Calu3 (cell line): ENCODE measurements around the gene CRIM1. TPM values are rescaled to one million over a fixed set of nuclear protein-coding genes. Genes with fewer than 3 reads are reported as not detected.

Source experiments
- BruUV-seq: library from RNA; stranded (reverse); fragments of 400-500 nt; replicated peaks from 2 replicates; lab custom pipeline; 2021; lab: Mats Ljungman, UMichigan
- CTCF ChIA-PET: fragments of 300-600 bp; sonication (Branson Sonifier 250); formaldehyde crosslinking; loops from one replicate; lab custom pipeline; 2022; ENCODE audit warnings: antibody characterized with exemption; lab: Charles Lee
- DNase-seq: peaks from one replicate; pipeline ENCODE4 v3.0.0; 2022
- H3K27ac Mint-ChIP-seq: one replicate; pipeline ENCODE4 v1.8.0; 2022; ENCODE audit warnings: mixed read lengths; ENCODE audit not compliant: unreplicated experiment
- H3K27me3 Mint-ChIP-seq: one replicate; pipeline ENCODE4 v1.8.0; 2022; ENCODE audit warnings: mixed read lengths; ENCODE audit not compliant: unreplicated experiment
- H3K36me3 Mint-ChIP-seq: one replicate; pipeline ENCODE4 v1.8.0; 2022; ENCODE audit warnings: mild to moderate bottlenecking, moderate library complexity, mixed read lengths; ENCODE audit not compliant: insufficient read depth, unreplicated experiment
- H3K4me1 Mint-ChIP-seq: one replicate; pipeline ENCODE4 v1.8.0; 2022; ENCODE audit warnings: mild to moderate bottlenecking, low read depth, mixed read lengths; ENCODE audit not compliant: unreplicated experiment
- H3K4me3 Mint-ChIP-seq: one replicate; pipeline ENCODE4 v1.8.0; 2022; ENCODE audit warnings: mild to moderate bottlenecking, low read depth, moderate library complexity, mixed read lengths; ENCODE audit not compliant: unreplicated experiment
- H3K9me3 Mint-ChIP-seq: one replicate; pipeline ENCODE4 v1.8.0; 2022; ENCODE audit warnings: low read depth, mixed read lengths; ENCODE audit not compliant: unreplicated experiment
- intact Hi-C: fragments of 100-400 bp; cut with micrococcal nuclease; formaldehyde crosslinking; loops from one replicate; pipeline ENCODE4 v1.10.0; 2022; ENCODE audit not compliant: unreplicated experiment
- total RNA-seq: library from RNA; stranded (reverse); gene quantifications from 2 replicates; pipeline ENCODE4 v1.2.3, GENCODE V29; 2022
- TF ChIP-seq, protein P1 (sequence below): fragments of 200-600 bp; IDR thresholded peaks from one replicate; pipeline ENCODE4 v1.8.0; 2022; ENCODE audit warnings: antibody characterized with exemption; ENCODE audit not compliant: unreplicated experiment

The CRIM1 gene
- total RNA-seq, 1 experiment from 2014 or later: 57.6 TPM

DNA sequence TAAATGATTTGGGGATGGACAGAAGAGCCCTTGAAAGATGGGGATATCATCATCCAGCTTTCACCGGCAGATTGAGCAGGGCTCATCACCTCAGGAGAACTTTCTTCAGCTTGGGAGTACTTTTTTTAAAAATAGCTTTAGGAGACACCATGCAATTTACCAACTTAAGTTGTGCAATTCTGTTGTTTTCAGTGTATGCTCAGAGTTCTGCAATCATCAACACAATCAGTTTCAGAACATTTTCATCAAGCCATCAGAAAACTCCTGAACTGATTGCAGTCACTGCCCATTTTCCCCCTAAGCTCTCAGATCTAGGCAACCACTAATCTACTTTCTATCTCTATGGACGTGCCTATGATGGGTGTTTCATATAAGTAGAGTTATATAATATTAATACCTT is 117.7 kb downstream of the CRIM1 start:
- Mint-ChIP-seq H3K36me3 (peaks cover 22% of the 10 kb centered on the region), H3K9me3 (peaks cover 11% of the 10 kb centered on the region), H3K4me1 (peaks cover 10% of the 10 kb centered on the region), H3K27me3 (no peaks in the 10 kb centered on the region), H3K27ac (no peak overlapping the region), H3K4me3 (no peak overlapping the region)
- TF ChIP-seq, protein P1, sequence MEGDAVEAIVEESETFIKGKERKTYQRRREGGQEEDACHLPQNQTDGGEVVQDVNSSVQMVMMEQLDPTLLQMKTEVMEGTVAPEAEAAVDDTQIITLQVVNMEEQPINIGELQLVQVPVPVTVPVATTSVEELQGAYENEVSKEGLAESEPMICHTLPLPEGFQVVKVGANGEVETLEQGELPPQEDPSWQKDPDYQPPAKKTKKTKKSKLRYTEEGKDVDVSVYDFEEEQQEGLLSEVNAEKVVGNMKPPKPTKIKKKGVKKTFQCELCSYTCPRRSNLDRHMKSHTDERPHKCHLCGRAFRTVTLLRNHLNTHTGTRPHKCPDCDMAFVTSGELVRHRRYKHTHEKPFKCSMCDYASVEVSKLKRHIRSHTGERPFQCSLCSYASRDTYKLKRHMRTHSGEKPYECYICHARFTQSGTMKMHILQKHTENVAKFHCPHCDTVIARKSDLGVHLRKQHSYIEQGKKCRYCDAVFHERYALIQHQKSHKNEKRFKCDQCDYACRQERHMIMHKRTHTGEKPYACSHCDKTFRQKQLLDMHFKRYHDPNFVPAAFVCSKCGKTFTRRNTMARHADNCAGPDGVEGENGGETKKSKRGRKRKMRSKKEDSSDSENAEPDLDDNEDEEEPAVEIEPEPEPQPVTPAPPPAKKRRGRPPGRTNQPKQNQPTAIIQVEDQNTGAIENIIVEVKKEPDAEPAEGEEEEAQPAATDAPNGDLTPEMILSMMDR: no peak
- CTCF ChIA-PET: no interaction called here
- no TSS peak for BruUV-seq
- intact Hi-C loops: no loop called here
- DNase-seq: no peak

DNA sequence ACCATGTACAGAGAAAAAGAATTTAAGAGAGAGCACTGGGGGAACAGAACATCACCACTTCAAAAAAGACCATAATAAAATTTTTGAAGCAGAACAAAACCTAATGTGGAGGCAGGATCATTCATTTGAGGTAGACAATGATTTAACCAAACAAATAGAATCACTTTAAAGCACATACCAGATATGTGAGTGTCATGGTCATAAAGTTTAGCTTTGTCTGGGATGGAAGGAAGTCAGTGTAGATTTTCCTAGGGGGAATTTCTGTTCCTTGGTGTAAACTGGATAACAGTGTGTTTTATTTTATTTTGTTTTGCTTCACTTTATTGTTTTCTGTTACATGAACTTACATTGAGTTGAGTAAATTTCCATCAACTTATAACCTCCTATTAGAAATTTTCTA is 120.8 kb downstream of the CRIM1 start:
- peaks cover 22% of the 10 kb centered on the region for H3K36me3 Mint-ChIP-seq
- peaks cover 8% of the 10 kb centered on the region for H3K9me3 Mint-ChIP-seq
- BruUV-seq: no TSS peak
- CTCF ChIA-PET: no interaction called here
- no peak overlapping the region for H3K27ac Mint-ChIP-seq
- TF ChIP-seq, protein P1: no peak
- DNase-seq: no peak
- no peak overlapping the region for H3K4me3 Mint-ChIP-seq
- peaks cover 10% of the 10 kb centered on the region for H3K4me1 Mint-ChIP-seq
- H3K27me3 Mint-ChIP-seq: no peaks in the 10 kb centered on the region
- intact Hi-C loops: no loop called here

DNA sequence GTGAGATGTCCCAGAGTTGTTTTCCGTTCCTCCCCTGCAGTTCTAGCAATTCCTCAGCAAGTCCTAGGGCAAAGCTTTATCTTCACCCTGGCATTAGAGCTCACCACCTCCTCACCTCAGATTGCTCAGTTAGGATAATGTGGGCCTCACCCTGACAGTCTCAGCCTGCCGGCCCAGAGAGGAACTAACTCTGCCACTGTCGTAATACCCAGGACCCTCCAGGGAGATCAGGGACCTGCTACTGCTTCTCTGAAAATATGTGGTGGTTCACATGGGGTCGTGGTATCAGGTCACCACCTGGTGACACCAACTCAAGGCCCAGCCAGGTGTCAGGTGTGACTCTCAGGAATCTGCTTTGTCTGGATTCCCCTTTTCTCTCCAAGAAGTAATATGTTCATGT is 121.7 kb downstream of the CRIM1 start:
- CTCF ChIA-PET: no interaction called here
- Mint-ChIP-seq H3K9me3 (peaks cover 8% of the 10 kb centered on the region), H3K4me1 (peaks cover 18% of the 10 kb centered on the region), H3K27me3 (no peaks in the 10 kb centered on the region), H3K36me3 (peaks cover 22% of the 10 kb centered on the region), H3K27ac (peak overlapping the region; percentile 24), H3K4me3 (no peak overlapping the region)
- intact Hi-C loops: no loop called here
- DNase-seq: no peak
- TF ChIP-seq, protein P1: no peak
- BruUV-seq: no TSS peak

DNA sequence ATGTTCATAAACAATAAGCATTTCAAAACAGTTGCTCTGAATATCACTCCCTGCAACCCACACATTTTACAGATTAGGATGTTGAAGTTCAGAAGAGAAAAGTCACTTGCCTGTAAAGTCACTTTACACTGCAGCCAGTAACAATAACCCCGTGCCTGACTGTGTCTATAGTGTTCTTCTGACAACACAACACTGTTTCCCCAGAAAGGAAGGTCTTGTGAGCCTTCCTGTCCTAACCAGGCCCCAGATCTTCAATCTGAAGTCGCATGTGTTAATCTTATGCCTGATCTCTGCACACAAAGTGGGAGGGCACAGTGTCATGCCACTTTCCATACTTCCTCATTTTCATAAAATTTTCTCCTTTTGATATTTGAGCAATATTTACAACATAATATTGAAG is 122.2 kb downstream of the CRIM1 start:
- Mint-ChIP-seq H3K4me1 (peaks cover 21% of the 10 kb centered on the region), H3K36me3 (peaks cover 22% of the 10 kb centered on the region), H3K9me3 (peaks cover 8% of the 10 kb centered on the region), H3K4me3 (no peak overlapping the region), H3K27ac (peak overlapping the region; percentile 24), H3K27me3 (no peaks in the 10 kb centered on the region)
- TF ChIP-seq, protein P1: no peak
- no TSS peak for BruUV-seq
- CTCF ChIA-PET: no interaction called here
- intact Hi-C loops: no loop called here
- no peak for DNase-seq
